Activated CD8-positive, alpha-beta T cell treated with anti-CD3 and anti-CD28 coated beads for 36 hours (primary cell): ENCODE measurements around the gene C10orf120. TPM values are rescaled to one million over a fixed set of nuclear protein-coding genes. Genes with fewer than 3 reads are reported as not detected.

Experiments
- ATAC-seq: fragments of 200-7000 bp; cut with Tn5 transposase; one replicate; pipeline ENCODE4 v1.10.0; 2021; ENCODE audit warnings: mild to moderate bottlenecking, moderate library complexity
- CTCF ChIA-PET: fragments of 350-600 bp; sonication (Branson Sonifier 250); formaldehyde crosslinking; loops from one replicate; lab custom pipeline; 2021; ENCODE audit warnings: antibody characterized with exemption; lab: Charles Lee
- POLR2A ChIA-PET: fragments of 350-600 bp; sonication (Branson Sonifier 250); formaldehyde crosslinking; loops from one replicate; lab custom pipeline; 2021; ENCODE audit warnings: antibody characterized with exemption; lab: Charles Lee
- DNase-seq: peaks from one replicate; pipeline ENCODE4 v3.0.0-alpha.2; 2020
- H3K27ac Mint-ChIP-seq: one replicate; pipeline ENCODE4 v1.8.0; 2021; ENCODE audit warnings: mild to moderate bottlenecking, mixed read lengths
- H3K27me3 Mint-ChIP-seq: one replicate; pipeline ENCODE4 v1.8.0; 2021; ENCODE audit warnings: mixed read lengths
- H3K36me3 Mint-ChIP-seq: one replicate; pipeline ENCODE4 v1.8.0; 2021; ENCODE audit warnings: low read depth, mixed read lengths
- H3K4me1 Mint-ChIP-seq: one replicate; pipeline ENCODE4 v1.8.0; 2021; ENCODE audit warnings: low read depth, mixed read lengths
- H3K4me3 Mint-ChIP-seq: one replicate; pipeline ENCODE4 v1.8.0; 2021; ENCODE audit warnings: mild to moderate bottlenecking, moderate library complexity, mixed read lengths
- H3K9me3 Mint-ChIP-seq: one replicate; pipeline ENCODE4 v1.8.0; 2021; ENCODE audit warnings: mixed read lengths
- CTCF ChIP-seq: fragments of 200-600 bp; IDR thresholded peaks from one replicate; pipeline ENCODE4 v1.8.0; 2022; ENCODE audit warnings: antibody characterized with exemption, mild to moderate bottlenecking
- intact Hi-C: fragments of 100-400 bp; cut with micrococcal nuclease; formaldehyde crosslinking; loops from one replicate; pipeline ENCODE4 v1.10.0; 2022
- total RNA-seq, 2 experiments: library from RNA; stranded (reverse); gene quantifications; one replicate each; pipeline ENCODE4 v1.2.3, GENCODE V29; 2021

The C10orf120 gene
- total RNA-seq, 2 experiments from 2014 or later = not detected

DNA sequence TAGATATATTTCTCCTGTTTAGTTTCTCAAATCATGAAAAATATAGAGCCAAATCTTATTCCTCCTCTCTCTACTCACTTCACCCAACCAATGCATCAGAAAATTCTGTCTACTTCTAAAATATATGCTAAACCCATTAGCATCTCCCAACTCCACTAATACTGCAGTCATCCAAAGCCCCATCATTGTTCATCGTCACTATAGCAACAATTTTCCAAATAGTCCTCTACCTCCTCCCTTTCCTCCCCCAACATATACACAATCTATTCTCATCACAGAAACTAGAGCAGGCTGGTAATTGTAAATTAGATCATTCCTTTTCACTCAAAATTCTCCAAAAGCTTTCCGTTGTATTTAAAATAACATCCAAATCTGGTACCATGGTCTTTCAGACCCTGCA lies 38.4 kb upstream of the C10orf120 start:
- DNase-seq = no peak
- no peaks in the 10 kb centered on the region for H3K9me3 Mint-ChIP-seq
- ATAC-seq = no peak
- no peaks in the 10 kb centered on the region for H3K36me3 Mint-ChIP-seq
- H3K4me1 Mint-ChIP-seq = no peaks in the 10 kb centered on the region
- no peak overlapping the region for H3K4me3 Mint-ChIP-seq
- intact Hi-C loops = no loop called here
- POLR2A ChIA-PET = no interaction called here
- CTCF ChIA-PET = no interaction called here
- TF ChIP-seq CTCF = no peak
- H3K27me3 Mint-ChIP-seq = peaks cover 2% of the 10 kb centered on the region
- no peak overlapping the region for H3K27ac Mint-ChIP-seq

GRCh38 chr10:122733931-122734665 lies 34.5 kb upstream of the C10orf120 start:
- Mint-ChIP-seq H3K27me3 (peaks cover 9% of the 10 kb centered on the region), H3K4me3 (no peak overlapping the region), H3K4me1 (no peaks in the 10 kb centered on the region), H3K27ac (no peak overlapping the region), H3K36me3 (no peaks in the 10 kb centered on the region), H3K9me3 (no peaks in the 10 kb centered on the region)
- ChIA-PET CTCF (no interaction called here), POLR2A (no interaction called here)
- DNase-seq = no peak
- no peak for ATAC-seq
- TF ChIP-seq CTCF = no peak
- intact Hi-C loops = no loop called here

DNA sequence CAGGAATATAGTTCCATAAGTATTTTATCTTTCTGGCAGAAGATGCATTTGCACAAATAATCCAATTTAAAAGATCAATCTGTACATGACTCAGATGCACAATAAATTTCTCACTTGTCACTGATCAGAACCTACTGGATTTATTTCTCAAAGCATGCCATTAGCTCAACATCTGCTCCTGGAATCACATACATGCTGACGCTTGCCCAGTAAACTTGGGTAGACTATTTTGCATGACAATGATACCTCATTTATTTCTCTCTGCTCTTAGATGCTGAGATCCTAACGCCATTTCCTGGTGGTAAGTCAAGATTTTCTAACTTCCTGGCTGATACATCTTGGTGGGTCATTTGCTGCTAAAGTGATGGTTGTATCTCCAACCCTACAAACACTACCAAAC lies 33.8 kb upstream of the C10orf120 start:
- no peak for DNase-seq
- Mint-ChIP-seq H3K4me1 (no peaks in the 10 kb centered on the region), H3K27me3 (peaks cover 10% of the 10 kb centered on the region), H3K27ac (no peak overlapping the region), H3K4me3 (no peak overlapping the region), H3K36me3 (no peaks in the 10 kb centered on the region), H3K9me3 (no peaks in the 10 kb centered on the region)
- ChIA-PET CTCF (no interaction called here), POLR2A (no interaction called here)
- no peak for TF ChIP-seq CTCF
- intact Hi-C loops = no loop called here
- no peak for ATAC-seq

DNA sequence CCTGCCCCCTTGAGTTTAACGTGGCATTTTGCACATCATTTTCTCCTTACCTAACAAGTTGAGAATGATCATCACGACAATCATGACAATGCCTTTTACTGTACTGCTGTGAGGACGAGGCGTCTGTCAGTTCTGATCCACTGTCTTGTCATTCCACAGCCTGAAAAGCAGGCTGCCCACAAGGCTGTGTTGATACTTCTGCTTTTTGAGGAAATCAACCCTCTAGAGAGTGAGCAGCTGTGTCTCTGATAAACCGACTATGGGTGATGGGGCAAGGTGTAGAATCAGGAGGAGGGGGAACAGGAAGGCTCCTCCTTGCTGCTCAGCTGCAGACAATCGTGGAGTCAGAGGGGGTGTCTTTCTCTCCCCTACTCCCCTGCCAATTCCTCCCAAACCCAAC lies 30.6 kb upstream of the C10orf120 start:
- POLR2A ChIA-PET = no interaction called here
- TF ChIP-seq CTCF = no peak
- no peak for DNase-seq
- no peaks in the 10 kb centered on the region for H3K36me3 Mint-ChIP-seq
- peaks cover 10% of the 10 kb centered on the region for H3K27me3 Mint-ChIP-seq
- no peaks in the 10 kb centered on the region for H3K4me1 Mint-ChIP-seq
- intact Hi-C loops = no loop called here
- no peak for ATAC-seq
- CTCF ChIA-PET = no interaction called here
- no peak overlapping the region for H3K4me3 Mint-ChIP-seq
- H3K9me3 Mint-ChIP-seq = no peaks in the 10 kb centered on the region
- H3K27ac Mint-ChIP-seq = no peak overlapping the region

GRCh38 chr10:122729126-122729525 lies 29.5 kb upstream of the C10orf120 start:
- ATAC-seq (no peak), DNase-seq (no peak)
- POLR2A ChIA-PET = no interaction called here
- H3K4me1 Mint-ChIP-seq = no peaks in the 10 kb centered on the region
- CTCF ChIA-PET = interaction anchor here (0.6 kb wide), 1 partner anchor 1312 kb away, joined by 3 read pairs; no protein-coding TSS in a partner anchor
- no peaks in the 10 kb centered on the region for H3K36me3 Mint-ChIP-seq
- peaks cover 10% of the 10 kb centered on the region for H3K27me3 Mint-ChIP-seq
- H3K9me3 Mint-ChIP-seq = no peaks in the 10 kb centered on the region
- TF ChIP-seq CTCF = no peak
- H3K27ac Mint-ChIP-seq = no peak overlapping the region
- intact Hi-C loops = no loop called here
- H3K4me3 Mint-ChIP-seq = no peak overlapping the region
